LNCaP clone FGC (cell line): Measurements from ENCODE around the gene GMDS.

Experiments used
- DNase-seq: peaks from one replicate; pipeline ENCODE4 v3.0.0-alpha.2; 2011; ENCODE audit warnings: low read depth
- H3K4me3 ChIP-seq: 2 replicates; pipeline ENCODE4 v1.5.1; 2011; ENCODE audit warnings: mild to moderate bottlenecking, low read depth, low read length, control low read depth
- CTCF ChIP-seq: IDR thresholded peaks from 2 replicates; pipeline ENCODE4 v1.5.1; 2012; ENCODE audit warnings: mild to moderate bottlenecking; ENCODE audit not compliant: control insufficient read depth, insufficient read depth; ENCODE audit errors: extremely low read depth

Gene GMDS

GRCh38 chr6:1991332-1991878, 254.0 kb downstream of the GMDS start:
- TF ChIP-seq CTCF = no peak
- DNase-seq = no peak

GRCh38 chr6:1988843-1989242, 256.6 kb downstream of the GMDS start:
- no peak for DNase-seq
- TF ChIP-seq CTCF = no peak
- no peak overlapping the region for H3K4me3 ChIP-seq

More at GRCh38 chr6:1991332-1991878, 254.0 kb downstream of the GMDS start:
- H3K4me3 ChIP-seq = no peak overlapping the region

GRCh38 chr6:1987640-1988039, 257.8 kb downstream of the GMDS start:
- TF ChIP-seq CTCF = no peak
- no peak for DNase-seq
- no peak overlapping the region for H3K4me3 ChIP-seq

- H3K4me3 ChIP-seq = no peak overlapping the region
- no peak for DNase-seq
- TF ChIP-seq CTCF = no peak
Measured at GRCh38 chr6:1986454-1987243, 258.8 kb downstream of the GMDS start.

- DNase-seq = no peak
- H3K4me3 ChIP-seq = no peak overlapping the region
- TF ChIP-seq CTCF = no peak
Measured at GRCh38 chr6:1984346-1984994, 260.9 kb downstream of the GMDS start.

GRCh38 chr6:1983850-1984249, 261.6 kb downstream of the GMDS start:
- no peak for TF ChIP-seq CTCF
- no peak overlapping the region for H3K4me3 ChIP-seq
- DNase-seq = no peak
